HG03060 (cell line): ENCODE data around the gene HHIPL2.
"Not testable (repeated sequence)": the region's sequence is repeated elsewhere in the genome, so short reads cannot be mapped to it uniquely, and the experiment has no call there.

Source experiments
- ATAC-seq: cut with Tn5 transposase; IDR thresholded peaks from one replicate; pipeline ENCODE4 v1.9.1; 2021; ENCODE audit warnings: low read depth, moderate number of reproducible peaks; ENCODE audit not compliant: unreplicated experiment

HHIPL2 gene

GRCh38 chr1:222543817-222544216 lies 4.1 kb downstream of the HHIPL2 start:
- no peak for ATAC-seq

GRCh38 chr1:222540598-222540995 lies 7.3 kb downstream of the HHIPL2 start:
- no peak for ATAC-seq

DNA sequence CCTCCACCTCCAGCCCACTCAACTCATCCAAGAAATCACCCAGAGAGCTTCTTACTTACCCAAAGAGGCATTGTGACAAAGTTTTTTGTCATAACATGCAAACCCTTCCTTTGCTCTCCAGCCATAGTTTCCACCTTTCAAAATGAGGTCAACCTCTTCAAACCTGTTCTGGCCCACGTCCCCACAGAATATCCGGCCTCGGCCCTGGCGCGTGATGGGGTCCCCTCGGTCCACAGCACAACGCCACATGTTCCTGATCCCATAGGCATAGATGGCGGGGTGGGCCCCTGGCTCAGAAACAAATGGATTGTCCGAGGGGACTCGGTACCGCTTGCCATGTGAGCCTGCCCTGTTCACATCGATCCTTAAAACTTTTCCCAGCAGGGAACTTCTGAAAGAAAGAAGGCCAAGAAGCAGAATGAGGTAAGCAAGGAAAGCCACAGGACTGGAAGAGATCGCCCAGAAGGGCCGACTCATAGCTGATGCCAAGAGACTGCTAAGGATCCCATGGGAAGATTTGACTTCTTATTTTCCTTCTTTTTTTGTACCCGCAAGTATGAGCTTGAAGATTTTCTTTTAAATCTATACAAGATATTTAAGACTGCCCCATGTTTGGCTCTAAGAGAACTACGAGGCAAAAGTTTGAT lies 7.8 kb downstream of the HHIPL2 start:
- no peak for ATAC-seq

GRCh38 chr1:222535455-222535854 lies 12.4 kb downstream of the HHIPL2 start:
- ATAC-seq, result no peak

GRCh38 chr1:222530852-222531251 lies 17.1 kb downstream of the HHIPL2 start:
- no peak for ATAC-seq

GRCh38 chr1:222529916-222530315 lies 18.0 kb downstream of the HHIPL2 start:
- ATAC-seq, result no peak

DNA sequence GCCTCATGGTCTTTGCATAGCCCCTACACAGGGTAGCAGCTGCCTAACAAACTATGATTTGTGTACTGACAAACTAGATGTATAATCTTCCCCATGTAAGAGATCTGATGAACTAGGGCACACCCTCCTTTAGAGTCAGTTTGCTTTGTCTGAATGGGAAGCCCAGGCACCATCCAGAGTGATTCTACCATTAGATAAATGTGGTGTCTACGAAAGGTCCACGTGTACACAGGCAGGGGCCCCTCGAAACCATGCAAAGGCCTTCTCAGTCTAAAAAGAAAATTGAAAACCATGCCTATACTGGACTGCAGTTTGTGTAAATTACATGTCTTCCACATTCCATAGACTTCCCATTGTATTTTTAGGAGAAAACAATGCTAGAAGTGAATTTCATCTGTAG lies 18.7 kb downstream of the HHIPL2 start:
- ATAC-seq, result no peak

DNA sequence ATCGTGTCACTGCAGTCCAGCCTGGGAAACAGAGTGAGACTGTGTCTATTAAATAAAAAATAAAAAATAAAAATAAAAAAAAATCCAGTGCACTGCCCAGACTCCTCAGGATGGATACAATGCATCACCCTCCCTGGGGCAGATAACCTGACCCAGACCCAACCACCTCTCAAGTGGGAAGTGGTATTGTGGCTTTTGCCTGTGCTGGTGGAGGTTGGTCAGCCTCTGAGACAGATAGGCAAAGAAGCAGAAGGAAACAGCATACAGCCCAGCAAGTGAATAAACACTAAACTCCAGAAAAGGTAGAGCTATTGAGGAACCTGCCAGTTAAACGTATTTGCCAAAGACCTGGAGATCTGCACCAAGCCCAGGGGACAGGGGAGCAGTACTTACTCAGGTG lies 22.0 kb downstream of the HHIPL2 start:
- ATAC-seq, result no peak

DNA sequence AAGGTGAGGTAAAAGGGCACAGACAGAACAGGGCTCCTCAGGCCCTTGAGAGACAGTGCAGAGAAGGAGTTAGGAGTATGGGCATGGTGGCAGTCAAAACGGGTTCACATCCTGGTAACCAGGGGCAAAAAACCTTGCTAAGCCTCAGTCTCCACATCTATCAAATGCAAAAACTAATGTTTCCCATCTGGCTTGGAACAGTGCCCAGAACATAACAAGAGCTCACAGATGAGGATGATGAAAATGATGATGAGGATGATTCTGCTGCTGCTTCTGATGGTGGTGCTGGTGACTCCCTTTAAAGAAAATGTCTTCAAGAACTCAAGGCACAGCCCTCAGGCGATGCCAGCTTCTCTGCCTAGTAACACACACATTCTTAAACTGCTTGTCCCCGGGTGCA lies 24.1 kb downstream of the HHIPL2 start:
- no peak for ATAC-seq

GRCh38 chr1:222522105-222522915 lies 25.6 kb downstream of the HHIPL2 start:
- no peak for ATAC-seq

- ATAC-seq, result no peak
Measured at GRCh38 chr1:222521299-222522104, 26.4 kb downstream of the HHIPL2 start.

GRCh38 chr1:222489496-222489895 lies 58.4 kb downstream of the HHIPL2 start:
- not testable (repeated sequence) for ATAC-seq

- ATAC-seq, result not testable (repeated sequence)
Measured at GRCh38 chr1:222487774-222488173, 60.1 kb downstream of the HHIPL2 start.

DNA sequence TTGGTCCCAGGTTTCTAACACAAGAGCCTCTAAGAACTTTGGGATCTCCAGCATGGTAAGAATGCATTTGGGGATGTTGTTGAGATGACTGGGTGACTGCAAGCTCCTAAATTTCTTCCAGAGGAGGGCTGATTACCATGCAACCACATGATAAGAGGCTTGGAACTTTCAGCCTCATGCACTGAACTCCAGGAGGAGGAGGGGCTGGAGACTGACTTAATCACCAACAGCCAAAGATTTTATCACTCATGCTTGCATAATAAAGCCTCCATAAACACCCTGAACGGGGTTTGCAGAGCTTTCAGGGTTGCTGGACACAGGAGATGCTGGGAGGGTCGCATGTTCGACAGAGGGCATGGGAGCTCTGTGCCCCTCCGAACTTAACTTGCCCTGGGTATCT lies 63.9 kb downstream of the HHIPL2 start:
- ATAC-seq, result not testable (repeated sequence)

- not testable (repeated sequence) for ATAC-seq
Measured at GRCh38 chr1:222479567-222479966, 68.3 kb downstream of the HHIPL2 start.

DNA sequence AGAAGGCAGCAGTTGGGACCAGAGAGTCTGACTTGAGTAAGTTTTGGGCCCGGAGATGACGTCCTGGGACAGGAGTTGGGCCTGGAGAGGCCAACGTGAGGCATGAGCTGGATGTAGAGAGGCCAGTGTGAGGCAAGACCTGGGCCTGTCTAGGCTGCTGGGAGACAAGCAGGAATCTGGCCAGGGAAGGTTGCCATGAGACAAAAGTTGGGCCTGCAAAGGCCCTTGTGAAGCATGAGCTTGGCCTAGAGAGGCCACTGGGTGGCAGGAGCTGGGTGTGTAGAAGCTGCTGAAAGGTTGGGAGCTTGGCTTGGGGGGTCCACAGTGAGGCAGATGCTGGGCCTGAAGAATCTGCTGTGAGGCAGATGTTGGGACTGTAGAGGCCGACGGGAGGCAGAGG lies 71.5 kb downstream of the HHIPL2 start:
- not testable (repeated sequence) for ATAC-seq

GRCh38 chr1:222473717-222474116 lies 74.2 kb downstream of the HHIPL2 start:
- not testable (repeated sequence) for ATAC-seq

DNA sequence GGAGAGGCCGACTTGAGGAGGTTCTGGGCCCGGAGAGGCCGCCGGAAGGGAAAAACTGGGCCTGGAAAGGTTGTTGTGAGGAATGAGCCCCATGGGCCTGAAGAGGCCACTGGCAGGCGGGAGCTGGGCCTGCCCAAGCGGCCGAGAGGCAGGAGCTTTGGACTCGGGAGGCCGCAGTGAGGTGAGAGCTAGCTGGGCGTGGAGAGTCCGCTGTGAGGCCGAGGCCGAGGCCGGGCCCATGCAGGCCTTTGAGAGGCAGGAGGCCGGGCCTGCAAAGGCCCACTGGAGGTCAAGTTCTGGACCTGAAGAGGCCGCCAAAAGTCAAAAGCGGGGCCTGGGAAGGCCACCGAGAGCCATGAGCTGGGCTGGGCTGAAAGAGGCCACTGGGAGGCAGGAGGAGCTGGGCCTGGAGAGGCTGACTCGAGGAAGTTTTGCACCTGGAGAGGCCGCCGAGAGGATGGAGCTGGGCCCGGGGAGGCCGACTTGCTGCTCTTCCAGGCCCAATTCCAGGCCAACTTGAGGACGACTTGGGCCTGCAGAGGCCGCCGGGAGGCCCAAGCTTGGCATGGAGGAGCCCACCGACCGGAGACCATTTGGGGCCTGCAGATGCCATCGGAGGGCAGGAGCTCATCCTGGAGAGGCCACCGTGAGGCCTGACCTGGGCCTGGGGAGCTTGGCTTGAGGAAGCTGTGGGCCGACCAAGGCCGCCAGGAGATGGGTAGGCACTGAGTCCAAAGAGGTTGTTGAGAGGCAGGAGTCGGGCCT lies 74.9 kb downstream of the HHIPL2 start:
- not testable (repeated sequence) for ATAC-seq
